Measurements from ENCODE around the gene ARHGAP4. TPM values are rescaled to one million over a fixed set of nuclear protein-coding genes. Genes with fewer than 3 reads are reported as not detected.

Gene ARHGAP4
- total and polyA plus RNA-seq, 2 of the 4 experiments (the other 2 are of a cell fraction), result 0.18 to 0.72 TPM

DNA sequence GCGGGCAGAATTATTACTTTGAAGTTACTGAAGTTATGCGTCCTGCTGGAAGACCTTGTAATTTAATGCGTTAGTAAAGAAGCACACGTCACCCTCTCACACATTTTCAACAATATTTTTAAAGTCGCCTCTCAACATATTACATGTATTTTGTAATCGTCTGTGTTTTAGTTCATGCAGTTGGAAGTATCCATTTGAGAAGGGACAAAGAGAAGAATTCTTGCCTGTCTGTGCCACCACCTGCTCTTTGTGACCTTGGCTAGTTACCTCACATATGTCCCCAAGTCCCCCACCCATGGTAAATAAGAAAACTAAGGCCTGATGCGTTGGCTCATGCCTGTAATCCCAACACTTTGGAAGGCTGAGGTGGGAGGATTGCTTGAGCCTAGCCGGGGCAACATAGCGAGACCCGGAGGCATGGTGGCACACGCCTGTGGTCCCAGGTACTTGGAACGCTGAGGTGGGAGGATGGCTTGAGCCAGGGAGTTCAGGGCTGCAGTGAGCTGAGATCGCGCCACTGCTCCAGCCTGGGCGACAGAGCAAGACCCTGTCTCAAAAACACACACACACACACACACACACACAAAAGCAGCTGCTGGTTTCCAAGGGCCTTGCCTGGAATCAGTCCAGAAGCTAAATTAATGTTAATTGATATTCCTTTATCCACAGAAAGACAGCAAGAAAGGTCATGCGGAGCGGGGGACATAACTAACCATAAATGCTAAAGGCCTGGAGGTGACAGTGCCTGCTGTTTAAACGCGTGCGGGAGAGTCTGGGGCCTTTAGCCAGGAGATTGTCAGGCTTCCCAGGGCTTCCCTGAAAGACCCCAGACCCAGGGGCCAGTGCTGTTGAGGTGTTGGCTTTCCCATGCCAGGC, 47.3 kb upstream of the ARHGAP4 start:
- POLR2A ChIA-PET (ENCODE audit: unreplicated experiment), result interaction anchor here (0.6 to 0.8 kb wide), 2 partner anchors 67 to 72 kb away, joined by 3 to 5 read pairs; no protein-coding TSS in a partner anchor
- H4K8ac ChIP-seq (ENCODE audit: low read depth in 2 of 2, low read length in 2 of 2), result peak overlapping the region; percentile 19 to 77
- DNase-seq (no peak), ATAC-seq (ENCODE audit: low read depth) (no peak)
- peak overlapping the region; percentile 96 for H3K4me3 ChIP-seq (ENCODE audit: insufficient read depth, low read depth, low read length)
- H3K9ac ChIP-seq (ENCODE audit: low read depth, low read length), result peak overlapping the region; percentile 93
- no peaks in the 10 kb centered on the region for H3K27me3 ChIP-seq (ENCODE audit: control insufficient read depth, insufficient read depth, low read length)
- no peaks in the 10 kb centered on the region for H3K36me3 ChIP-seq (ENCODE audit: control insufficient read depth, insufficient read depth, low read length)
- H3K4ac ChIP-seq (ENCODE audit: low read depth, low read length), result peak overlapping the region; percentile 84
- no TSS peak for BruUV-seq (replicated peaks)
- no peak overlapping the region for H2BK15ac ChIP-seq (ENCODE audit: low read depth, low read length)
- H3K4me2 ChIP-seq (ENCODE audit: low read depth, low read length), result peak overlapping the region; percentile 98
- in situ Hi-C loops (cut with MboI; ENCODE audit: low sequenced_read_pairs), result no loop called here
- peak overlapping the region; percentile 94 for H2AK9ac ChIP-seq (replicated peaks; ENCODE audit: low read depth, low read length, poor library complexity)
- peak overlapping the region; percentile 88 for H2AK5ac ChIP-seq (ENCODE audit: low read depth, low read length)
- H2BK5ac ChIP-seq (ENCODE audit: low read depth, low read length, poor library complexity, severe bottlenecking), result peak overlapping the region; percentile 87
- peaks cover 14 to 27% of the 10 kb centered on the region in 2 experiments; a peak in 2 of 4 replicates for H3K79me1 ChIP-seq (ENCODE audit: low read depth in 1 of 2, low read length in 2 of 2)
- 68% methylated on average over 5 of the region's 20 CpGs; no CpG with 5 or more reads in 1 of the 2 experiments for WGBS, 2 experiments (ENCODE audit: extremely low coverage in 2 of 2, insufficient read length in 1 of 2)
- H3K14ac ChIP-seq (replicated peaks; ENCODE audit: low read depth, low read length), result peak overlapping the region; percentile 86
- dilution Hi-C loops (cut with HindIII; ENCODE audit: low sequenced_read_pairs, unreplicated experiment), result no loop called here
- peak overlapping the region; percentile 92 for H2AFZ ChIP-seq (replicated peaks; ENCODE audit: low read length, poor library complexity)
- H3K4me1 ChIP-seq (ENCODE audit: control insufficient read depth, insufficient read depth, low read length), result peaks cover 8% of the 10 kb centered on the region
- peak overlapping the region; percentile 86 for H3K27ac ChIP-seq (ENCODE audit: insufficient read depth, low read length)
- H2BK20ac ChIP-seq (ENCODE audit: low read depth, low read length), result no peak overlapping the region
- H4K91ac ChIP-seq (ENCODE audit: insufficient read depth, low read depth, low read length), result peak overlapping the region; percentile 76
- intact Hi-C loops (cut with micrococcal nuclease), result no loop called here
- no peak for TF ChIP-seq MAFK (IDR thresholded peaks at IDR 0.05; ENCODE audit: low read depth, low read length)
- no peak for TF ChIP-seq MAZ (IDR thresholded peaks at IDR 0.05; ENCODE audit: borderline replicate concordance, low read depth, low read length)
- TF ChIP-seq NFE2L2 (IDR thresholded peaks at IDR 0.05; ENCODE audit: low read depth, low read length), result no peak
- TF ChIP-seq CEBPB (IDR thresholded peaks at IDR 0.05; ENCODE audit: low read depth, low read length), result no peak
- no peak for TF ChIP-seq MXI1 (IDR thresholded peaks at IDR 0.05; ENCODE audit: borderline replicate concordance, low read depth, low read length)
- TF ChIP-seq RCOR1 (IDR thresholded peaks at IDR 0.05; ENCODE audit: insufficient replicate concordance, low read length), result no peak
- TF ChIP-seq SMC3 (IDR thresholded peaks at IDR 0.05; ENCODE audit: low read depth, low read length), result no peak
- TF ChIP-seq, protein P1, sequence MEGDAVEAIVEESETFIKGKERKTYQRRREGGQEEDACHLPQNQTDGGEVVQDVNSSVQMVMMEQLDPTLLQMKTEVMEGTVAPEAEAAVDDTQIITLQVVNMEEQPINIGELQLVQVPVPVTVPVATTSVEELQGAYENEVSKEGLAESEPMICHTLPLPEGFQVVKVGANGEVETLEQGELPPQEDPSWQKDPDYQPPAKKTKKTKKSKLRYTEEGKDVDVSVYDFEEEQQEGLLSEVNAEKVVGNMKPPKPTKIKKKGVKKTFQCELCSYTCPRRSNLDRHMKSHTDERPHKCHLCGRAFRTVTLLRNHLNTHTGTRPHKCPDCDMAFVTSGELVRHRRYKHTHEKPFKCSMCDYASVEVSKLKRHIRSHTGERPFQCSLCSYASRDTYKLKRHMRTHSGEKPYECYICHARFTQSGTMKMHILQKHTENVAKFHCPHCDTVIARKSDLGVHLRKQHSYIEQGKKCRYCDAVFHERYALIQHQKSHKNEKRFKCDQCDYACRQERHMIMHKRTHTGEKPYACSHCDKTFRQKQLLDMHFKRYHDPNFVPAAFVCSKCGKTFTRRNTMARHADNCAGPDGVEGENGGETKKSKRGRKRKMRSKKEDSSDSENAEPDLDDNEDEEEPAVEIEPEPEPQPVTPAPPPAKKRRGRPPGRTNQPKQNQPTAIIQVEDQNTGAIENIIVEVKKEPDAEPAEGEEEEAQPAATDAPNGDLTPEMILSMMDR (conservative IDR thresholded peaks at IDR 0.05; ENCODE audit: low read depth, low read length), result no peak
- TF ChIP-seq RFX5 (IDR thresholded peaks at IDR 0.05; ENCODE audit: low read depth, low read length), result no peak
- TF ChIP-seq RAD21 (IDR thresholded peaks at IDR 0.05; ENCODE audit: low read length), result no peak
- TF ChIP-seq, protein P2, sequence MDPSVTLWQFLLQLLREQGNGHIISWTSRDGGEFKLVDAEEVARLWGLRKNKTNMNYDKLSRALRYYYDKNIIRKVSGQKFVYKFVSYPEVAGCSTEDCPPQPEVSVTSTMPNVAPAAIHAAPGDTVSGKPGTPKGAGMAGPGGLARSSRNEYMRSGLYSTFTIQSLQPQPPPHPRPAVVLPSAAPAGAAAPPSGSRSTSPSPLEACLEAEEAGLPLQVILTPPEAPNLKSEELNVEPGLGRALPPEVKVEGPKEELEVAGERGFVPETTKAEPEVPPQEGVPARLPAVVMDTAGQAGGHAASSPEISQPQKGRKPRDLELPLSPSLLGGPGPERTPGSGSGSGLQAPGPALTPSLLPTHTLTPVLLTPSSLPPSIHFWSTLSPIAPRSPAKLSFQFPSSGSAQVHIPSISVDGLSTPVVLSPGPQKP (IDR thresholded peaks at IDR 0.05; ENCODE audit: borderline replicate concordance, low read depth, low read length), result no peak
- TF ChIP-seq CHD1 (IDR thresholded peaks at IDR 0.05; ENCODE audit: low read depth, low read length), result no peak
- TF ChIP-seq BHLHE40 (IDR thresholded peaks at IDR 0.05; ENCODE audit: low read depth, low read length), result no peak
- no peaks in the 10 kb centered on the region for H3K9me3 ChIP-seq (ENCODE audit: control insufficient read depth, insufficient read depth, low read length)
- H3K9me1 ChIP-seq (ENCODE audit: insufficient read depth, low read length), result peaks cover 3% of the 10 kb centered on the region; the same call in 1 of the 2 replicates
- CTCF ChIA-PET, result no interaction called here
- H3K56ac ChIP-seq (ENCODE audit: extremely low read depth, insufficient read depth, low read length), result peak overlapping the region; percentile 85
- H4K20me1 ChIP-seq (ENCODE audit: insufficient read depth, low read length), result peaks cover 24% of the 10 kb centered on the region
- 0 out of 2 replicates have a peak overlapping the region, but pooled peaks have one; percentile 2 for H2BK120ac ChIP-seq (ENCODE audit: low read depth, low read length)
- H3K18ac ChIP-seq (ENCODE audit: low read depth, low read length), result peak overlapping the region; percentile 21; the same call in 1 of the 2 replicates
- peak overlapping the region; percentile 67 for H3K23ac ChIP-seq (ENCODE audit: low read depth, low read length)
- peak overlapping the region; percentile 67; the same call in 1 of the 2 replicates for H4K5ac ChIP-seq (ENCODE audit: low read depth, low read length)

Measured in IMR-90 (cell line).